SU-DHL-6 (cell line): ENCODE measurements around the gene OTC.

Experiments
- H2AFZ ChIP-seq: fragments of 200-600 bp; sonication (generic); 2 replicates; pipeline ENCODE4 v1.6.1; 2014; ENCODE audit warnings: low read depth, mild to moderate bottlenecking, moderate library complexity, mixed read lengths, antibody characterized with exemption, low read length; ENCODE audit not compliant: severe bottlenecking
- H3F3A ChIP-seq: fragments of 200-600 bp; shearing (Covaris generic); 2 replicates; pipeline ENCODE4 v1.6.0; 2016; ENCODE audit warnings: antibody characterized with exemption, mild to moderate bottlenecking; ENCODE audit not compliant: insufficient read depth
- H3K27ac ChIP-seq: fragments of 200-600 bp; sonication (generic); 2 replicates; pipeline ENCODE4 v1.5.1; 2016; ENCODE audit warnings: low read depth, mild to moderate bottlenecking, low read length, moderate library complexity, mixed read lengths
- H3K27me3 ChIP-seq: fragments of 200-600 bp; sonication (generic), shearing (Covaris generic); 2 replicates; pipeline ENCODE4 v1.6.0; 2014; ENCODE audit warnings: mild to moderate bottlenecking, low read length
- H3K36me3 ChIP-seq: fragments of 200-600 bp; sonication (generic); 2 replicates; pipeline ENCODE4 v1.6.1; 2014; ENCODE audit warnings: mild to moderate bottlenecking, low read length, mixed read lengths
- H3K4me2 ChIP-seq: fragments of 300-600, 200-600 bp; shearing (Covaris generic), sonication (generic); 2 replicates; pipeline ENCODE4 v1.6.0; 2014; ENCODE audit warnings: low read length, low read depth, mild to moderate bottlenecking; ENCODE audit not compliant: poor library complexity, severe bottlenecking
- H3K4me3 ChIP-seq: fragments of 200-600 bp; sonication (generic); 2 replicates; pipeline ENCODE4 v1.5.1; 2014; ENCODE audit warnings: antibody characterized with exemption, low read length, mild to moderate bottlenecking, mixed read lengths; ENCODE audit not compliant: insufficient read depth, poor library complexity, severe bottlenecking
- H3K79me2 ChIP-seq: fragments of 200-600 bp; sonication (generic); 2 replicates; pipeline ENCODE4 v1.6.1; 2014; ENCODE audit warnings: mild to moderate bottlenecking, low read length, moderate library complexity; ENCODE audit not compliant: insufficient read depth
- H3K9ac ChIP-seq: fragments of 200-600 bp; sonication (generic); 2 replicates; pipeline ENCODE4 v1.7.0; 2014; ENCODE audit warnings: mild to moderate bottlenecking, low read length
- H3K9me2 ChIP-seq: fragments of 200-600 bp; sonication (generic); replicated peaks from 2 replicates; pipeline ENCODE4 v1.6.1; 2014; ENCODE audit warnings: low read length; ENCODE audit not compliant: insufficient read depth
- H3K9me3 ChIP-seq: fragments of 200-600 bp; sonication (generic); 2 replicates; pipeline ENCODE4 v1.6.1; 2014; ENCODE audit warnings: low read length, mixed read lengths; ENCODE audit not compliant: insufficient read depth
- H4K20me1 ChIP-seq: fragments of 200-600 bp; sonication (generic); 2 replicates; pipeline ENCODE4 v1.6.1; 2014; ENCODE audit warnings: low read depth, mild to moderate bottlenecking, antibody characterized with exemption, low read length, moderate library complexity, mixed read lengths
- CTCF ChIP-seq: fragments of 200-600 bp; sonication (generic); IDR thresholded peaks from one replicate; pipeline ENCODE4 v1.5.1; 2017; ENCODE audit warnings: antibody characterized with exemption, mild to moderate bottlenecking, low read length, moderate library complexity; ENCODE audit not compliant: insufficient read depth, poor library complexity, severe bottlenecking
- EZH2phosphoT487 ChIP-seq: fragments of 200-600 bp; sonication (generic), shearing (Covaris generic); conservative IDR thresholded peaks from 2 replicates; pipeline ENCODE4 v1.6.1; 2018; ENCODE audit warnings: mild to moderate bottlenecking, antibody characterized with exemption, low read length, moderate library complexity, mixed read lengths

The OTC gene

GRCh38 chrX:38326086-38326485 lies 26.3 kb upstream of the OTC start:
- H2AFZ ChIP-seq, result no peak overlapping the region

GRCh38 chrX:38327007-38327774 lies 25.2 kb upstream of the OTC start, which contains the start of gene RPGR:
RPGR (minus strand) TSS chrX:38327509; CDS start chrX:38327367, 142 bp downstream.
- peak within 1 kb of the TSS; percentile 73 for H3K4me3 ChIP-seq
- H2AFZ ChIP-seq, result peak within 1 kb of the TSS; percentile 96
- H3F3A ChIP-seq, result no peaks in the 10 kb centered on the region
- H3K27me3 ChIP-seq, result no peaks in the 10 kb centered on the region
- peak; percentile 45 for TF ChIP-seq CTCF
- TF ChIP-seq EZH2phosphoT487, result no peak
- no peaks in the 10 kb centered on the region for H3K79me2 ChIP-seq
- peak within 1 kb of the TSS; percentile 58 for H3K4me2 ChIP-seq
- no peaks in the 10 kb centered on the region for H3K36me3 ChIP-seq
- peak within 1 kb of the TSS; percentile 66 for H3K9ac ChIP-seq
- no peaks in the 10 kb centered on the region for H3K9me2 ChIP-seq
- no peaks in the 10 kb centered on the region for H4K20me1 ChIP-seq
- H3K27ac ChIP-seq, result peak within 1 kb of the TSS; percentile 53
- H3K9me3 ChIP-seq, result no peaks in the 10 kb centered on the region

More at GRCh38 chrX:38326086-38326485, 26.3 kb upstream of the OTC start:
- Histone ChIP-seq H4K20me1 (no peaks in the 10 kb centered on the region), H3K9me2 (no peaks in the 10 kb centered on the region), H3K4me3 (peak overlapping the region; percentile 73), H3K27me3 (no peaks in the 10 kb centered on the region), H3K27ac (no peak overlapping the region), H3K4me2 (peak overlapping the region; percentile 58), H3K36me3 (no peaks in the 10 kb centered on the region), H3K9me3 (no peaks in the 10 kb centered on the region), H3F3A (no peaks in the 10 kb centered on the region), H3K79me2 (no peaks in the 10 kb centered on the region), H3K9ac (peak overlapping the region; percentile 66; the same call in 1 of the 2 replicates)
- no peak for TF ChIP-seq CTCF
- TF ChIP-seq EZH2phosphoT487, result no peak

GRCh38 chrX:38327775-38328081 lies 24.7 kb upstream of the OTC start:
- no peaks in the 10 kb centered on the region for H3K36me3 ChIP-seq
- H3K9ac ChIP-seq, result peak overlapping the region; percentile 66; the same call in 1 of the 2 replicates
- TF ChIP-seq CTCF, result no peak
- no peak for TF ChIP-seq EZH2phosphoT487
- H4K20me1 ChIP-seq, result no peaks in the 10 kb centered on the region
- peak overlapping the region; percentile 39 for H3K4me3 ChIP-seq
- H3K27ac ChIP-seq, result no peak overlapping the region
- no peaks in the 10 kb centered on the region for H3K27me3 ChIP-seq
- H3K9me3 ChIP-seq, result no peaks in the 10 kb centered on the region
- H3K79me2 ChIP-seq, result no peaks in the 10 kb centered on the region
- H3F3A ChIP-seq, result no peaks in the 10 kb centered on the region
- peak overlapping the region; percentile 96 for H2AFZ ChIP-seq
- no peaks in the 10 kb centered on the region for H3K9me2 ChIP-seq
- peak overlapping the region; percentile 58 for H3K4me2 ChIP-seq
